ENCODE results near the gene IQCK.

DNA sequence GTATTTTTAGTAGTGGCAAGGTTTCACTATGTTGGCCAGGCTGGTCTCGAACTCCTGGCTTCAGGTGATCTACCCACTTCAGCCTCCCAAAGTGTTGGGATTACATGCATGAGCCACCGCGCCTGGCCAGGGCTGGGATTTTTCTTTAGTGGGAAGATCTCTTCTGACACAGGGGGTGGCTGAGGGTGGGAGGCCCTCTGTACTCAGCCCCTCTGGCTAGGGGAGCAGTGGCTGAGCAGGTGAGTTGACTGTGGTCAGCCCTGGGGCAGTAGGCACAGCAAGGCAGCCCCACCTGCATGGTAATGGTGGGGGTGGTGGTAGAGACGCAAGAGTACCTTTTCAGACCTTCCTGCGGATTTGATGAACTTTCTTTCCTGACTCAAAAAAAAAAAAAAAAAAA lies 178.9 kb downstream of the IQCK start:
- TF ChIP-seq EZH2 (IDR thresholded peaks at IDR 0.05), result no peak
- no peak for TF ChIP-seq POLR2AphosphoS5 (IDR thresholded peaks at IDR 0.05; ENCODE audit: borderline replicate concordance, low read depth, low read length)

All from SK-N-MC (cell line).